SK-N-MC (cell line): Measurements from ENCODE around the gene SMARCB1.

Experiments
- DNase-seq: peaks from one replicate; pipeline ENCODE4 v3.0.0-alpha.2; 2011; ENCODE audit warnings: low read depth, low spot score
- H3K27ac ChIP-seq: fragments of 200-600 bp; sonication (generic); 2 replicates; pipeline ENCODE4 v1.5.1; 2016; ENCODE audit warnings: mixed run types
- H3K36me3 ChIP-seq: fragments of 200-600 bp; sonication (generic); 2 replicates; pipeline ENCODE4 v1.6.1; 2017; ENCODE audit warnings: antibody characterized with exemption, low read length, mixed read lengths; ENCODE audit not compliant: insufficient read depth
- H3K4me3 ChIP-seq: fragments of 200-600 bp; sonication (generic); 2 replicates; pipeline ENCODE4 v1.5.1; 2016
- H3K9ac ChIP-seq: fragments of 200-600 bp; sonication (generic); 2 replicates; pipeline ENCODE4 v1.8.0; 2017; ENCODE audit warnings: mixed run types, mixed read lengths; ENCODE audit not compliant: insufficient read length
- H3K9me3 ChIP-seq: fragments of 200-600 bp; sonication (generic); 2 replicates; pipeline ENCODE4 v1.6.1; 2017; ENCODE audit warnings: low read depth, mild to moderate bottlenecking, antibody characterized with exemption, low read length, moderate library complexity, mixed read lengths
- EZH2 ChIP-seq: fragments of 200-600 bp; sonication (generic); IDR thresholded peaks from one replicate; pipeline ENCODE4 v1.6.1; 2017; ENCODE audit warnings: antibody characterized with exemption
- FOXP2 ChIP-seq: optimal IDR thresholded peaks from 2 replicates; pipeline ENCODE3; 2011; ENCODE audit warnings: mild to moderate bottlenecking, moderate library complexity; ENCODE audit not compliant: insufficient read depth; ENCODE audit errors: extremely low read length, control extremely low read depth
- POLR2AphosphoS5 ChIP-seq: IDR thresholded peaks from 2 replicates; pipeline ENCODE4 v1.6.1; 2012; ENCODE audit warnings: mild to moderate bottlenecking, low read depth, low read length, borderline replicate concordance

Gene SMARCB1

GRCh38 chr22:23820748-23821211 lies 34.0 kb downstream of the SMARCB1 start:
- peaks cover 88% of the 10 kb centered on the region for H3K36me3 ChIP-seq
- no peak overlapping the region for H3K27ac ChIP-seq
- H3K4me3 ChIP-seq, result no peak overlapping the region
- H3K9me3 ChIP-seq, result no peaks in the 10 kb centered on the region
- no peak for DNase-seq
- no peak overlapping the region for H3K9ac ChIP-seq
- TF ChIP-seq FOXP2 (no peak), EZH2 (no peak), POLR2AphosphoS5 (no peak)

- Histone ChIP-seq H3K4me3 (no peak overlapping the region), H3K36me3 (peaks cover 88% of the 10 kb centered on the region), H3K9ac (no peak overlapping the region), H3K9me3 (no peaks in the 10 kb centered on the region), H3K27ac (no peak overlapping the region)
- no peak for TF ChIP-seq EZH2
- no peak for TF ChIP-seq FOXP2
- no peak for TF ChIP-seq POLR2AphosphoS5
- DNase-seq, result no peak
Observed at GRCh38 chr22:23822101-23822671, 35.4 kb downstream of the SMARCB1 start.

GRCh38 chr22:23823331-23823791 lies 36.6 kb downstream of the SMARCB1 start:
- no peak for DNase-seq
- H3K9me3 ChIP-seq, result no peaks in the 10 kb centered on the region
- H3K27ac ChIP-seq, result no peak overlapping the region
- TF ChIP-seq POLR2AphosphoS5 (no peak), FOXP2 (no peak), EZH2 (no peak)
- no peak overlapping the region for H3K4me3 ChIP-seq
- no peak overlapping the region for H3K9ac ChIP-seq
- H3K36me3 ChIP-seq, result peaks cover 91% of the 10 kb centered on the region

DNA sequence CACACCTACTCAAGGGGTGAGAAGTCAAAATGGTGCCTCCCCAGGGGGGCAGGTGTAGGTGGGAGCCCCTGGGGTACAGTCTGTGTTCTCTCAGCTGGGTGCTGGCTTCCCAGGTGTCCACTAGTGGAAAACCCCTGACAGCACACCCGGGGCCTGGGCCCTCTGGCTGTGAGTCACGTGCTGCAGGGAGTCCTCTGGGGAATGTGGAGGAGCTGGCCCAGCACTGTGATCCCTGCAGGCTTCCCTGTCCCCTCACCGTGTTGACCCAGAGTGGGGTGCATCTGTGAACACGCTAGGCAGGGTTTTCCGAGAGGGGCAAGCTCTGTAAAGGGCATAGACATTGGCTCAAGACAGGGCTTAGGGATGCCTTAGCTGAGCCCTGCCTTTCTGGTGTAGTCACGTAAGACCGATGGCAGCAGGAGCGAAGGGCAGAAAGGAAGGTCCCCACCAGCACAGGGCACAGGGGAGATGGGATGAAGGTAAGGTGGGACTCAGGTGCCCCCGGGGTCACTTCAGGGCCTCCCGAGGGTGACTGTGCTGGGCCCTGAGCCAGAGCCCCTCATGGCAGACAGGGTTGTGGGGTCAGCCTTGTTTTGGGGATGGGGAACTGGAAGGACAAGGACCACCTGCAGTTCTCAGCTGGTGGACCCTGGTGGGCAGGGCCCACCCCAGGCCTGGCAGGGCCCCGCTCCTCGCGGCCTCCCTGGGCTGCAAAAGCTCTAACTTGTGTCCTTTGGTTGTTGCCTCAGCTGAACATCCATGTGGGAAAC lies 37.9 kb downstream of the SMARCB1 start:
- H3K9ac ChIP-seq, result no peak overlapping the region
- no peak for TF ChIP-seq EZH2
- TF ChIP-seq FOXP2, result no peak
- TF ChIP-seq POLR2AphosphoS5, result no peak
- H3K36me3 ChIP-seq, result peaks cover 92% of the 10 kb centered on the region
- no peak overlapping the region for H3K4me3 ChIP-seq
- peaks cover 4% of the 10 kb centered on the region; the same call in 1 of the 2 replicates for H3K9me3 ChIP-seq
- no peak overlapping the region for H3K27ac ChIP-seq
- no peak for DNase-seq

DNA sequence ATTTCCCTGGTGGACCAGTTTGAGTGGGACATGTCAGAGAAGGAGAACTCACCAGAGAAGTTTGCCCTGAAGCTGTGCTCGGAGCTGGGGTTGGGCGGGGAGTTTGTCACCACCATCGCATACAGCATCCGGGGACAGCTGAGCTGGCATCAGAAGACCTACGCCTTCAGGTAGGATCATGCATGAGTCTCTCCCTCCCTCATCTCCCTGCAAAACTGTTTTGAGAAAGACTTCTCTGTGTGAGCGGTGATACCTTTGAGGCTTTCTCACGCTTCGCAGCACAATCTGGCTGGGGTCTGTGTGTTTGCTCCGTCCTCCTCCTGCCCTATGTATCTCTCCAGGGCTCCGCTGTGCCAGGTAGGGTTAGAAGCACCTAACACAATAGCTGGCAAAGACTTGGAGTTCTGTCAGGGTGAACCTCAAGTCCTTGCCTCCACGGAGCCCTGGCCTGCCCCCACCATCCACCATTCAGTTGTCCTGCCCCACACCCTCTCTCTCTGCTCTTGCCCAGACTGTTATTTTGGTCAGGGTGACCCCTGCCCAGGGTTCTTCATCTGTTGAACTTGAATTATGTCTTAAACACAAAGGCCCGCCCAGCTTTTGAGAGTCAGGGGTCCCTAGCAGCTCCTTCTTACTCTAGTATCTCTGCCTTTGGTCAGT lies 38.6 kb downstream of the SMARCB1 start:
- H3K9ac ChIP-seq, result no peak overlapping the region
- H3K4me3 ChIP-seq, result no peak overlapping the region
- H3K36me3 ChIP-seq, result peaks cover 91% of the 10 kb centered on the region
- no peak for DNase-seq
- H3K9me3 ChIP-seq, result peaks cover 6% of the 10 kb centered on the region; the same call in 1 of the 2 replicates
- H3K27ac ChIP-seq, result no peak overlapping the region
- TF ChIP-seq FOXP2, result no peak
- TF ChIP-seq POLR2AphosphoS5, result no peak
- no peak for TF ChIP-seq EZH2

DNA sequence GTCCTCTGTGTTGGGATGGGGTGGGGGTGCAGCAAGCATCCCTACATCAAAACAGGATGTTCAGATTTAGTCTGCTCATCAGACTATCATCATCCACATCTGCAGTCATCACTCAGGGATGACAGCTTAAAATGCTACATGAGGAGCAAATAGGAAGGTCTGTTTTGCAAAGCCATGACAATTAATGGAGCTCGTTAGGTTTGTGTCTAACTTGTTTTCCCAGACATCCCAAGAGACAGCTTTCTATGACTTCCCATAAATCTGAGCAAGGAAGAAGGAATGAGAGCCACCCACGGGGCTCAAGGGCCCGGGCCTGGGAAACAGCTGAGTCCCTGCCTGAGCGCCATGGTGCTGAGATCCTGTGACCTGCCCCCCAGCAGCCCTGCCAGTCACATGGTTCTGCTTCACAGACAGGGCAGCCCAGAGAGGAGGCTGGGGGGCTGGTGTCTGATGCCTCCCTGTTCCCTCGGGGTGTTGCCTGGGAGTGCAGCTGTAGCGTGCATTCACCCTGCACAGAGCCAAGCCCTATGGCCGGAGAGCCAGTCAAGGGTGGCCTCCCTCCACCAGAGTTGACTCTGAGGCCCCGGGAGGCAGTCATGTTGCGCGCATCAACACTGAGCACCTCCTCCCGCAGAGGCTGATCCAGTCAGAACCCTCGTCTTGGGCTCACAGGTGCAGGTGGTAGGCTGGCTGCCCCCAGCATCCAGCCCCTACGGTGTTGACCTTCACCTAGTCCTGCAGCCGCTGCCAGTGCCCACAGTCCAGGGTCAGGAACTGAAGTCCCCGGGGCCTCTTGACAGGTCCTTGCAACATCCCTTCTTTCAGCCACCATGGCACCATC lies 40.0 kb downstream of the SMARCB1 start:
- no peak overlapping the region for H3K27ac ChIP-seq
- peaks cover 94% of the 10 kb centered on the region for H3K36me3 ChIP-seq
- no peak overlapping the region for H3K9ac ChIP-seq
- no peak overlapping the region for H3K4me3 ChIP-seq
- no peak for DNase-seq
- TF ChIP-seq EZH2 (no peak), FOXP2 (no peak), POLR2AphosphoS5 (no peak)
- H3K9me3 ChIP-seq, result peaks cover 6% of the 10 kb centered on the region; the same call in 1 of the 2 replicates

DNA sequence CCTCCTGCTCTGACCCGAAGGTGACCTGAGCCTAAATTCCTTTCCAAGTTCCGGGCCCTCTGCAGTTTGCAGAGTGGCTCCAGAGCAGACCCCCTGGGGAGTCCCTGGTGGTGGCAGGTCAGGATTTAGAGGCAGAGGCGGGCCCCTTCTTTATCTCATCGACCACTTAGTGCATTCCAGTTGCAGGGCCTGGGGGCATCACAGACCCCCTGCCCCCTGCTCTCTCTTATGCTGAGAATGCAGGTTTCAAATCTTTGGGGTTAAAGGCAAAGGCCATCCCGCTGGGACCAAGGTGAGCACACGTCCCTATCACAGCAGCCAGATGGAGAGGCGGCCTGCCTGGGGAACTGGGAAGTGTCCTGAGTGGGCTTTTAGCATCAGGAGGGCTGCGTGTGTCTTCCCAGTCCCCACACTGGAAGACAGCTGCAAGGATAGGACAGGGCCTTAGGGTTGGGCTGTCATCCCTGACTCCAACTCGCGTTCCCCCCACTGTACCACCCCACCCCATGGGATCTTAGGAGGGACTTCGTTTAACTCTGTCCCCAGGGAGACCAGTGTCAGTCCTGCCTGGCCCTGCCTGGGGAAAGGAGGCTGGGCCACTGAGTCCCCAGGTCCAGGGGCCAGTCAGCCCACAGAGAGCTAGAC lies 40.7 kb downstream of the SMARCB1 start:
- TF ChIP-seq EZH2 (no peak), POLR2AphosphoS5 (no peak), FOXP2 (no peak)
- Histone ChIP-seq H3K36me3 (peaks cover 94% of the 10 kb centered on the region), H3K9ac (no peak overlapping the region), H3K9me3 (peaks cover 6% of the 10 kb centered on the region; the same call in 1 of the 2 replicates), H3K4me3 (no peak overlapping the region), H3K27ac (no peak overlapping the region)
- DNase-seq, result no peak
